WTC11 (cell line): ENCODE results near the gene CABP1.

ENCODE experiments used
- ATF2 ChIP-seq: sonication (generic); formaldehyde crosslinking; IDR thresholded peaks from 2 replicates; pipeline ENCODE4 v1.8.1; 2022; ENCODE audit warnings: low read depth, missing genetic modification reagents, borderline replicate concordance
- ATF3 ChIP-seq: sonication (generic); formaldehyde crosslinking; conservative IDR thresholded peaks from 2 replicates; pipeline ENCODE4 v1.8.1; 2022; ENCODE audit warnings: mild to moderate bottlenecking, missing genetic modification reagents
- CBFB ChIP-seq: sonication (generic); formaldehyde crosslinking; IDR thresholded peaks from 2 replicates; pipeline ENCODE4 v1.8.1; 2022; ENCODE audit warnings: mild to moderate bottlenecking, low read depth, missing genetic modification reagents
- CTCF ChIP-seq: fragments of 200-600 bp; IDR thresholded peaks from 2 replicates; pipeline ENCODE4 v1.8.0; 2022; ENCODE audit warnings: antibody characterized with exemption
- E2F4 ChIP-seq: sonication (generic); formaldehyde crosslinking; IDR thresholded peaks from 2 replicates; pipeline ENCODE4 v1.8.1; 2022; ENCODE audit warnings: low read depth, mild to moderate bottlenecking, moderate library complexity, missing genetic modification reagents, borderline replicate concordance
- EMX1 ChIP-seq: fragments of 250-450 bp; sonication (Bioruptor Pico); IDR thresholded peaks from 2 replicates; pipeline ENCODE4 v1.8.0; 2021; ENCODE audit warnings: mild to moderate bottlenecking
- FOXK1 ChIP-seq: sonication (generic); formaldehyde crosslinking; IDR thresholded peaks from 2 replicates; pipeline ENCODE4 v1.8.0; 2022; ENCODE audit warnings: mild to moderate bottlenecking, moderate library complexity, missing genetic modification reagents
- MAX ChIP-seq: sonication (generic); formaldehyde crosslinking; IDR thresholded peaks from 2 replicates; pipeline ENCODE4 v1.8.0; 2022; ENCODE audit warnings: mild to moderate bottlenecking, missing genetic modification reagents
- ZNF416 ChIP-seq: fragments of 250-450 bp; sonication (Bioruptor Pico); IDR thresholded peaks from 2 replicates; pipeline ENCODE4 v1.9.0; 2021; ENCODE audit warnings: mild to moderate bottlenecking, inconsistent platforms

GRCh38 chr12:120650233-120650690, 9.8 kb downstream of the CABP1 start:
- TF ChIP-seq CTCF (no peak), EMX1 (no peak), FOXK1 (CRISPR knock-in tag) (no peak), ZNF416 (CRISPR knock-in tag) (no peak), CBFB (CRISPR knock-in tag) (no peak), E2F4 (CRISPR knock-in tag) (no peak), ATF3 (CRISPR knock-in tag) (no peak), MAX (no peak), ATF2 (CRISPR knock-in tag) (no peak)
